BJ (cell line): Measurements from ENCODE around the gene HFM1. TPM values are rescaled to one million over a fixed set of nuclear protein-coding genes. Genes with fewer than 3 reads are reported as not detected.
"Not testable (repeated sequence)": the region's sequence is repeated elsewhere in the genome, so short reads cannot be mapped to it uniquely, and the experiment has no call there.

Source experiments
- CTCF ChIA-PET: fragments of 350-600 bp; formaldehyde crosslinking; extraction: SDS; loops from one replicate; lab custom pipeline; 2021; ENCODE audit warnings: antibody characterized with exemption, inconsistent platforms; lab: Yijun Ruan, JAX
- POLR2A ChIA-PET: fragments of 300-600 bp; sonication (Branson Sonifier 250); formaldehyde crosslinking; extraction: SDS; loops from one replicate; lab custom pipeline; 2021; ENCODE audit warnings: antibody characterized with exemption; lab: Charles Lee
- DNase-seq: peaks from one replicate; pipeline ENCODE4 v3.0.0-alpha.2; 2011; ENCODE audit warnings: low read depth
- H3K27me3 ChIP-seq: 2 replicates; pipeline ENCODE4 v1.6.0; 2011; ENCODE audit warnings: low read length; ENCODE audit not compliant: control insufficient read depth, insufficient read depth
- H3K36me3 ChIP-seq: 2 replicates; pipeline ENCODE4 v1.5.1; 2011; ENCODE audit warnings: low read length; ENCODE audit not compliant: control insufficient read depth, insufficient read depth
- H3K4me3 ChIP-seq: 2 replicates; pipeline ENCODE4 v1.5.1; 2011; ENCODE audit warnings: low read depth, mild to moderate bottlenecking, control low read depth, low read length
- polyA minus RNA-seq: library from RNA; depleted of rRNA, polyadenylated mRNA; stranded (reverse); fragments of >200 nt; gene quantifications from 2 replicates; pipeline ENCODE4 v1.2.3, GENCODE V29; 2011; rRNA and poly(A)+ RNA removed
- polyA plus RNA-seq: library from polyadenylated mRNA; depleted of rRNA; stranded (reverse); fragments of >200 nt; gene quantifications from 2 replicates; pipeline ENCODE4 v1.2.3, GENCODE V29; 2011; rRNA removed
- TF ChIP-seq, protein P1 (sequence below): IDR thresholded peaks from 2 replicates; pipeline ENCODE4 v1.5.1; 2011; ENCODE audit warnings: low read depth, mild to moderate bottlenecking, control low read depth, inconsistent platforms, low read length, moderate library complexity; ENCODE audit not compliant: insufficient read depth

The HFM1 gene, protein sequence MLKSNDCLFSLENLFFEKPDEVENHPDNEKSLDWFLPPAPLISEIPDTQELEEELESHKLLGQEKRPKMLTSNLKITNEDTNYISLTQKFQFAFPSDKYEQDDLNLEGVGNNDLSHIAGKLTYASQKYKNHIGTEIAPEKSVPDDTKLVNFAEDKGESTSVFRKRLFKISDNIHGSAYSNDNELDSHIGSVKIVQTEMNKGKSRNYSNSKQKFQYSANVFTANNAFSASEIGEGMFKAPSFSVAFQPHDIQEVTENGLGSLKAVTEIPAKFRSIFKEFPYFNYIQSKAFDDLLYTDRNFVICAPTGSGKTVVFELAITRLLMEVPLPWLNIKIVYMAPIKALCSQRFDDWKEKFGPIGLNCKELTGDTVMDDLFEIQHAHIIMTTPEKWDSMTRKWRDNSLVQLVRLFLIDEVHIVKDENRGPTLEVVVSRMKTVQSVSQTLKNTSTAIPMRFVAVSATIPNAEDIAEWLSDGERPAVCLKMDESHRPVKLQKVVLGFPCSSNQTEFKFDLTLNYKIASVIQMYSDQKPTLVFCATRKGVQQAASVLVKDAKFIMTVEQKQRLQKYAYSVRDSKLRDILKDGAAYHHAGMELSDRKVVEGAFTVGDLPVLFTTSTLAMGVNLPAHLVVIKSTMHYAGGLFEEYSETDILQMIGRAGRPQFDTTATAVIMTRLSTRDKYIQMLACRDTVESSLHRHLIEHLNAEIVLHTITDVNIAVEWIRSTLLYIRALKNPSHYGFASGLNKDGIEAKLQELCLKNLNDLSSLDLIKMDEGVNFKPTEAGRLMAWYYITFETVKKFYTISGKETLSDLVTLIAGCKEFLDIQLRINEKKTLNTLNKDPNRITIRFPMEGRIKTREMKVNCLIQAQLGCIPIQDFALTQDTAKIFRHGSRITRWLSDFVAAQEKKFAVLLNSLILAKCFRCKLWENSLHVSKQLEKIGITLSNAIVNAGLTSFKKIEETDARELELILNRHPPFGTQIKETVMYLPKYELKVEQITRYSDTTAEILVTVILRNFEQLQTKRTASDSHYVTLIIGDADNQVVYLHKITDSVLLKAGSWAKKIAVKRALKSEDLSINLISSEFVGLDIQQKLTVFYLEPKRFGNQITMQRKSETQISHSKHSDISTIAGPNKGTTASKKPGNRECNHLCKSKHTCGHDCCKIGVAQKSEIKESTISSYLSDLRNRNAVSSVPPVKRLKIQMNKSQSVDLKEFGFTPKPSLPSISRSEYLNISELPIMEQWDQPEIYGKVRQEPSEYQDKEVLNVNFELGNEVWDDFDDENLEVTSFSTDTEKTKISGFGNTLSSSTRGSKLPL (N-terminal part only)
- polyA plus RNA-seq (not detected in 2 replicates), polyA minus RNA-seq (not detected in 2 replicates)

DNA sequence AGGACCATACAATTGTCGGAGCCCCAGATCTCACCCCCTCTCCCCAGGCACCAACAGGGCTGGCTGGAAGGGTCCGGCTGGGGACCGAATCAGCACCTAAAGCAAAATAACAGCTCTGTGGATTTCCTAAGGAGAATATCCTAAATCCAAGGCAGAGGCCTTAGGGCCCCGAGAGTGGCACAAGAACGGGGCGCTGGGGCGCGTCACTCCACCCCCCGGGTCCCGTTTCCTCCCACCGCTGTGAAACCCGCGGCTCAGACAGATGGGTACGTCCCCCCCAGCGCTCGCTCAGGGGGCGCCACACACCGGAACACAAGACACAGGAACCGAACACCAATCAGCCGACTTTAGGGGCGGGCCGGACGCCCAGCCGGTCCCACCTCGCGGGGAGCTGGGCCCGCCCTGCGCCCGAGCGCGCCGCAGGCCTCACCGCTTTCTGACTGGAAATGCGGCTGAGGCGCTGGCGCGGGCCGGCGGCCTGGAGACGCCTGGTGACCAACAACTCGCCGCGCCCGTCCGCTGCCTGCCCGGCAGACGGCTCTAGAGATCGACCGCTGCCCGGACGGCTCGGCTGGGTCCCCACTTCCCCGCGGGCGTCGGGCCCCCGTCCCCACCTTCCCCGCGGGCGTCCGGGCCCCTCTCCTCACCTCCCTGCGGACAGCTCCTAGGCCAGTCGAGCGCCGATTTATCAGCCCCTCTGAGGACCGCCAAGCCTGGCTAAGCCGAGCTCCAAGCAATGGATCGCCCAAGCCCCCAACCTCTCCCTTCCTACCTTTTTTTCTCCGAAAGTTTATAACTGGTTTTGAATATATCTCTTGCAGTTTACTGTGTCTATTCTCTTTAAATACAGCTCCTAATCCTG is at the start of gene HFM1:
HFM1 (minus strand) TSS at position 687 of the 862 bp plus-strand sequence. CDS start 3,755 bp downstream, outside the sequence.
- no peak for DNase-seq
- peak within 1 kb of the TSS; percentile 54 for H3K4me3 ChIP-seq
- POLR2A ChIA-PET = no interaction called here
- no peaks in the 10 kb centered on the region for H3K36me3 ChIP-seq
- TF ChIP-seq, protein P1, sequence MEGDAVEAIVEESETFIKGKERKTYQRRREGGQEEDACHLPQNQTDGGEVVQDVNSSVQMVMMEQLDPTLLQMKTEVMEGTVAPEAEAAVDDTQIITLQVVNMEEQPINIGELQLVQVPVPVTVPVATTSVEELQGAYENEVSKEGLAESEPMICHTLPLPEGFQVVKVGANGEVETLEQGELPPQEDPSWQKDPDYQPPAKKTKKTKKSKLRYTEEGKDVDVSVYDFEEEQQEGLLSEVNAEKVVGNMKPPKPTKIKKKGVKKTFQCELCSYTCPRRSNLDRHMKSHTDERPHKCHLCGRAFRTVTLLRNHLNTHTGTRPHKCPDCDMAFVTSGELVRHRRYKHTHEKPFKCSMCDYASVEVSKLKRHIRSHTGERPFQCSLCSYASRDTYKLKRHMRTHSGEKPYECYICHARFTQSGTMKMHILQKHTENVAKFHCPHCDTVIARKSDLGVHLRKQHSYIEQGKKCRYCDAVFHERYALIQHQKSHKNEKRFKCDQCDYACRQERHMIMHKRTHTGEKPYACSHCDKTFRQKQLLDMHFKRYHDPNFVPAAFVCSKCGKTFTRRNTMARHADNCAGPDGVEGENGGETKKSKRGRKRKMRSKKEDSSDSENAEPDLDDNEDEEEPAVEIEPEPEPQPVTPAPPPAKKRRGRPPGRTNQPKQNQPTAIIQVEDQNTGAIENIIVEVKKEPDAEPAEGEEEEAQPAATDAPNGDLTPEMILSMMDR = no peak
- CTCF ChIA-PET = interaction anchor here (1.5 kb wide), 1 partner anchor 122 kb away, joined by 5 read pairs; no protein-coding TSS in a partner anchor
- H3K27me3 ChIP-seq = 0 out of 2 replicates have a peak, but pooled peaks cover 2% of the 10 kb centered on the region

GRCh38 chr1:91454136-91454535 is 49.5 kb upstream of the HFM1 start:
- ChIA-PET POLR2A (no interaction called here), CTCF (no interaction called here)
- no peaks in the 10 kb centered on the region for H3K27me3 ChIP-seq
- no peak overlapping the region for H3K4me3 ChIP-seq
- TF ChIP-seq, protein P1 = no peak
- no peak for DNase-seq
- H3K36me3 ChIP-seq = no peaks in the 10 kb centered on the region

DNA sequence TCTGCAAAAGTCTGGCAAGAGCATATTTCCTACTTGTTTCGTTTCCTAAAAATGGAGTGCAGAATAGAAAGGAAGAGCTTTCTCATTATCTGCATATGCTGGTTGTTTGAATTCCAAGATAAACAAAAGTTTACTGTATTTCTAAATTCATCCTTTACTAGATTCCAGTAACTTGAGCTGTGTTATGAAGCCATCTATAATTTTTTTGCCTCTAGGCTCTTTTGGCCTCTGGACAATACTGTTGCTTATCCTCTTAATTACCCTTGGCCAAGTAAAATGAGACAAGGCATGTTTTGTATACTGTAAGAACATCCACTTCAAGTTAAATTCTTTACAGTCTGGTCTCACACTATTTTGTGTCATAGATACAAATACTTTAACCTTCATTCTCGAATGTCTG is 45.6 kb upstream of the HFM1 start:
- no peaks in the 10 kb centered on the region for H3K27me3 ChIP-seq
- ChIA-PET CTCF (no interaction called here), POLR2A (no interaction called here)
- H3K36me3 ChIP-seq = no peaks in the 10 kb centered on the region
- H3K4me3 ChIP-seq = no peak overlapping the region
- peak; percentile 29 for DNase-seq
- TF ChIP-seq, protein P1 = no peak

DNA sequence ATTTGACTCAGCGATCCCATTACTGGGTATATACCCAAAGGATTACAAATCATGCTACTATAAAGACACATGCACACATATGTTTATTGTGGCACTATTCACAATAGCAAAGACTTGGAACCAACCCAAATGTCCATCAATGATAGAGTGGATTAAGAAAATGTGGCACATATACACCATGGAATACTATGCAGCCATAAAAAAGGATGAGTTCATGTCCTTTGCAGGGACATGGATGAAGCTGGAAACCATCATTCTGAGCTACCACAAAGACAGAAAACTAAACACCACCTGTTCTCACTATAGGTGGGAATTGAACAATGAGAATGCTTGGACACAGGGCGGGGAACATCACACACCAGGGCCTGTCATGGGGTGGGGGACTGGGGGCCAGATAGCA is 43.1 kb upstream of the HFM1 start:
- H3K36me3 ChIP-seq, H3K27me3 ChIP-seq, H3K4me3 ChIP-seq, POLR2A ChIA-PET, CTCF ChIA-PET, DNase-seq: not testable (repeated sequence)

DNA sequence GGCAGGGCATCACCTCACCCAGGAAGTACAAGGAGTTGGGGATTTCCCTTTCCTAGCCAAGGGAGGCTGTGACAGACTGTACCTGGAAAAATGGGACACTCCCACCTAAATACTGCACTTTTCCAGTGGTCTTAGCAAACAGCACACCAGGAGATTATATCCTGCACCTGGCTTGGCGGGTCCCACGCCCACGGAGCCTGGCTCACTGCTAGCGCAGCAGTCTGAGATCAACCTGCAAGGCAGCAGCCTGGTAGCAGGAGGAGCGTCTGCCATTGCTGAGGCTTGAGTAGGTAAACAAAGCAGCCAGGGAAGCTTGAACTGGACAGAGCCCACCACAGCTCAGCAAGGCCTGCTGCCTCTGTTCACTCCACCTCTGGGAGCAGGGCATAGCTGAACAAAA is 37.3 kb upstream of the HFM1 start:
- H3K4me3 ChIP-seq, H3K27me3 ChIP-seq, POLR2A ChIA-PET, H3K36me3 ChIP-seq, DNase-seq: not testable (repeated sequence)
- CTCF ChIA-PET = interaction anchor here (2.1 kb wide), 1 partner anchor 60 kb away, joined by 8 read pairs; no protein-coding TSS in a partner anchor
